Kidney epithelial cell (primary cell): ENCODE results near the gene RSPRY1. TPM values are rescaled to one million over a fixed set of nuclear protein-coding genes. Genes with fewer than 3 reads are reported as not detected.
A peak's percentile ranks its signal among the peaks of the same experiment; 100 is the strongest.

Experiments used
- DNase-seq: peaks from one replicate; pipeline ENCODE4 v3.0.0-alpha.2; 2010; ENCODE audit warnings: low read depth
- H3K27me3 ChIP-seq: 2 replicates; pipeline ENCODE4 v1.6.0; 2011; ENCODE audit warnings: low read length; ENCODE audit not compliant: control insufficient read depth, insufficient read depth
- H3K36me3 ChIP-seq: 2 replicates; pipeline ENCODE4 v1.5.1; 2011; ENCODE audit warnings: low read length; ENCODE audit not compliant: control insufficient read depth, insufficient read depth
- H3K4me3 ChIP-seq: 2 replicates; pipeline ENCODE4 v1.5.1; 2011; ENCODE audit warnings: low read depth, mild to moderate bottlenecking, control low read depth, low read length
- total RNA-seq: library from RNA; depleted of rRNA; stranded (reverse); fragments of >200 nt; gene quantifications from 2 replicates; pipeline ENCODE4 v1.2.3, GENCODE V29; 2015
- TF ChIP-seq, protein P1 (sequence below): IDR thresholded peaks from 2 replicates; pipeline ENCODE4 v1.5.1; 2011; ENCODE audit warnings: mild to moderate bottlenecking, moderate library complexity, low read length, control low read depth, inconsistent platforms; ENCODE audit not compliant: insufficient read depth, poor library complexity, severe bottlenecking

Gene RSPRY1
- total RNA-seq: 42.7 and 59.1 TPM in 2 replicates

DNA sequence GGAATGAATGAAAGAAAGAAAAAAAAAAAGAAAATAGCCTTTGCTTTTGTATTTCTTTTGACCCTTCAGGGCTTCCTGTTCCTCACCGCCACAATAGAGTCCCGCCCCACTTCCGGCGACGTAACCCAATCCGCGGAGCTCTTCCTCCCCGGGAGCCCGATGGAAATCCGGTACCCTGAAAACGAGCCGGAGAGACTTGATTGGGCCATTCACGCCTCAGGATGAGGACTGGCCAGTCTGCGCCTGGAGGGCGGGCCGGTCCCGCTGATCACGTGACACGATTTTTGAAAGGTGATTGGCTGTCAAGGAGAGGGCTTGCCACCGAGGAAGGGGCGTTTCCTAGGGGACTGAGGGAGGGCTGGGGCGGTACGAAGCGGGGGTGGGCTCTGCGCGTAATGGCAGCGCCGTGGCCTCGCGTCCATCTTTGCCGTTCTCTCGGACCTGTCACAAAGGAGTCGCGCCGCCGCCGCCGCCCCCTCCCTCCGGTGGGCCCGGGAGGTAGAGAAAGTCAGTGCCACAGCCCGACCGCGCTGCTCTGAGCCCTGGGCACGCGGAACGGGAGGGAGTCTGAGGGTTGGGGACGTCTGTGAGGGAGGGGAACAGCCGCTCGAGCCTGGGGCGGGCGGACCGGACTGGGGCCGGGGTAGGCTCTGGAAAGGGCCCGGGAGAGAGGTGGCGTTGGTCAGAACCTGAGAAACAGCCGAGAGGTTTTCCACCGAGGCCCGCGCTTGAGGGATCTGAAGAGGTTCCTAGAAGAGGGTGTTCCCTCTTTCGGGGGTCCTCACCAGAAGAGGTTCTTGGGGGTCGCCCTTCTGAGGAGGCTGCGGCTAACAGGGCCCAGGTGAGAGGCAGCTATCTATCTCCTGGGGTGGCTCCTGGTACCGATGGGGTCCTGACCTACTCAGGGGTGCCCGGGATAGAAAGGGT lies at the start of gene RSPRY1, which contains the start of gene PSME3IP1:
Gene RSPRY1, plus strand, starts transcription at position 385 of the 927 bp plus-strand sequence. CDS start 18,330 bp downstream, outside the sequence.
Gene PSME3IP1, minus strand, starts transcription at position 95 of the 927 bp plus-strand sequence. CDS start 12,185 bp downstream, outside the sequence.
- DNase-seq: peak; percentile 98
- Histone ChIP-seq H3K36me3 (no peaks in the 10 kb centered on the region), H3K4me3 (peak within 1 kb of the TSS; percentile 81), H3K27me3 (no peaks in the 10 kb centered on the region)
- TF ChIP-seq, protein P1, sequence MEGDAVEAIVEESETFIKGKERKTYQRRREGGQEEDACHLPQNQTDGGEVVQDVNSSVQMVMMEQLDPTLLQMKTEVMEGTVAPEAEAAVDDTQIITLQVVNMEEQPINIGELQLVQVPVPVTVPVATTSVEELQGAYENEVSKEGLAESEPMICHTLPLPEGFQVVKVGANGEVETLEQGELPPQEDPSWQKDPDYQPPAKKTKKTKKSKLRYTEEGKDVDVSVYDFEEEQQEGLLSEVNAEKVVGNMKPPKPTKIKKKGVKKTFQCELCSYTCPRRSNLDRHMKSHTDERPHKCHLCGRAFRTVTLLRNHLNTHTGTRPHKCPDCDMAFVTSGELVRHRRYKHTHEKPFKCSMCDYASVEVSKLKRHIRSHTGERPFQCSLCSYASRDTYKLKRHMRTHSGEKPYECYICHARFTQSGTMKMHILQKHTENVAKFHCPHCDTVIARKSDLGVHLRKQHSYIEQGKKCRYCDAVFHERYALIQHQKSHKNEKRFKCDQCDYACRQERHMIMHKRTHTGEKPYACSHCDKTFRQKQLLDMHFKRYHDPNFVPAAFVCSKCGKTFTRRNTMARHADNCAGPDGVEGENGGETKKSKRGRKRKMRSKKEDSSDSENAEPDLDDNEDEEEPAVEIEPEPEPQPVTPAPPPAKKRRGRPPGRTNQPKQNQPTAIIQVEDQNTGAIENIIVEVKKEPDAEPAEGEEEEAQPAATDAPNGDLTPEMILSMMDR: no peak

DNA sequence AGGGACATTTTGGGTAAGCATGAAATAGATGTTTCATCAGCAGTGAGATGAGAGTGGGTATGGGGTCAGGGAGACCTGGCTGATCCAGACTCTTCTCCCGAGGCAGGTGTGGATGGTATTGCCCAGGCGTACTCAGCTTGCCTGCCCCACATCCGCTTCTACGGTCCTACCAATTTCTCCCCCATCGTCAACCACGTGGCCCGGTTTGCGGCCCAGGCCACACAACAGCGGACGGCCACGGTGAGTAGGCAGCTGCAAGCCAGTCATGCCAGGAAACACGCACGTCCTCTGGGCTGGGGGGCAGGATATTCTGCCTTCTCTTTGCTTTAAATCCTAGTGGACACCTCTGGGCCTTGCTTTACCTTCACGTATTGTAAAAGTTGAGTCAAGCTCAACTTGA lies 49.1 kb upstream of the RSPRY1 start:
- TF ChIP-seq, protein P1: no peak
- Histone ChIP-seq H3K36me3 (no peaks in the 10 kb centered on the region), H3K4me3 (no peak overlapping the region), H3K27me3 (no peaks in the 10 kb centered on the region)
- no peak for DNase-seq

DNA sequence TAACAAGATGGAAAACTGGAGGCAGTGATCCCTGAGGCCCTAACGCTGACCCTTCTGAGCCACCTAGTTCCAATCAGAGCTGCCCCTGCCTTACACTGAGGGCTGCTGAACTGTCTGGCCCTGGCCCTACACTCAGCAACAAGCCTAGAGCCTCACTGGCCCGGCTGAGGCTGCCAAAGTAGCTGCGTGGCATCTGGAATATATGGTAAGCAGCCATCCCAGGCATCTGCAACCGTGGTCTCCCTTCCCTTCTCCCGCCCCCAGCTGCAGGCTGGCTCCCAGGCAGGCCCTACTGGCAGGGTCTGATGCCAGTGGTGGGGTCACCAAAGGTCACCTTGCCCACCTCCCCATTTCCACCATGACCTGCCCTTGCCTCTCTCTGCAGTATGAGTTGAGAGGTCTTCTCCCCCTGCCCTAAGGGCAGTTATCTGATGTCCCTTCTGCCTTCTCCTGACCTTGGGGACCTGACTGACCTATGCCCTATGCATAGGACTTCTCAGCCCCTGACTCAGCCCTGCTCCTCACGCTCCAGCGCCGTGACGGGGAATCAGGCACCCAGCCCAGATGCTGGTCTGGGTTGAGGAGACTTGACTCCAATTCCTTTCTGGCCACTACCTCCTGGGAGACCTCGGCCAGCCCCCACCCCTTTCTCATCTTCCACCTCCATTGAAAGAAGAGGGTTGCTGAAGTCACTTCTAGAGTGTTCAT lies 48.4 kb upstream of the RSPRY1 start:
- H3K27me3 ChIP-seq: no peaks in the 10 kb centered on the region
- DNase-seq: no peak
- no peak overlapping the region for H3K4me3 ChIP-seq
- TF ChIP-seq, protein P1: no peak
- no peaks in the 10 kb centered on the region for H3K36me3 ChIP-seq

DNA sequence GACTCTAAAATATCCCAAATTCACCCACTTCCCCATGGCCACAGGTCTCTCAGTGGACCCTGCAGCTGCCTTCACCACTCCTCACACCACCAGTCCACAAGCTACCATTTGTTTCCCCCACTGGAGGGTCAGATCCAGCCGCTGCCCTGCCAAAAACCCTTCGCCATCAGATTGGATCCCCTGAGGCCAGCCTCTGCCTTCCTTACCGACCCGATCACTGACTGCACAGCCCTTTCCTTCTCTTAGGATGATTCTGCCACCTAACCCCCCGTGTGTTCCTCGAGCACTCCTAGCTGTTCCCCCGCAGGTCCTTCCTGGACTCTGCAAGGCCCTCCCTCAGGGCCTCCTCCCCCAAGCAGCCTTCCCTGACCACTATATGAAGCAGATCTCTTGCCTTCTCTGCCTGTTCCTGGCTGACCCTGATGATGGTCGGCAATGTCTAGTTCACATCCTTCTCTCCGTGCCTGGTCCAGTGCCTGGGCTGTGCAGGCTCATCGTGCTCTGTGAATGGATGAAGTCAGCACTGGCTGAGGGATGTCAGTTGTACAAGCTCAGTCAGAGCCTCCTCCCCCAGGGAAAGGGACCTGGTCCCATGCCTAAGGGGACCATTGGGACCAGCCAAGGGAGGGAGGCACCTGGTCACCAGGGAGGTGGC lies 47.7 kb upstream of the RSPRY1 start:
- Histone ChIP-seq H3K4me3 (no peak overlapping the region), H3K27me3 (no peaks in the 10 kb centered on the region), H3K36me3 (no peaks in the 10 kb centered on the region)
- DNase-seq: no peak
- TF ChIP-seq, protein P1: no peak

DNA sequence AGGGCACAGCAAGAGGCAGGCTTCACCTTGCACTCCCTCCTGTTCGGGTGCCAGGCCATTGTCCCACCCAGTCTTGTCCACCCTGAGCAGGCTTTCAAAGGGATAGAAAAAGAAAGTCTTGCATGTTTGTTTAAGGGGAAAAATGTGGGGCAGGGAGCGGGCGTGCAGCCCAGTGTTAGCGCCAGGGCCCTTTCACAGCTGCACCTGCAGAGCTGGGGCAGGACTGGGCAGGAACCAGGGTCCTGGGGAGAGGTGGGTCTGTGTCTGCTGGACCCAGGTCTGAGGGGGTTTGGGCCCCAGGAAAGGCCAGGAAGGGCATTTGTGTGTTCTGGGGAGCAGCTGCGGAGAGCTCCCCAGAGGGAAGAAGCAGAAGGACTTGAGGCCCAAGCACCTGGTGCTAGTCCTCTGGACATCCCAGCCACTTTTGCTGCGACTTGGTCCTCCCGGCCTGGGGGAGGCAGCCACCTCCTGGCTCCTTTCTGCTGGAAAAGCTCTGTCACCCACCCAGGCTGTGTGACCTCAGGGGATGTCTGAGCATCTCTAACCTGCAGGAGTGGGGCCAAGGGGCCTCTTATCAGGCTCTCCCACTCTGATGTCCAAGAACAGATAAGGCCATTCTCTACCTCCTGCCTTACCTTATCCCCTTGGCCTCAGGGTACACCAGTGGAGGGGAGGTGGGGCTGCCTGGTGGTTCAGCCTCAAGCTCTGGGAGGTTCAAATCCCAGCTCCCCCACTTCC lies 45.0 kb upstream of the RSPRY1 start:
- H3K36me3 ChIP-seq: no peaks in the 10 kb centered on the region
- H3K27me3 ChIP-seq: no peaks in the 10 kb centered on the region
- DNase-seq: no peak
- H3K4me3 ChIP-seq: no peak overlapping the region
- TF ChIP-seq, protein P1: no peak
